GM21619 (cell line): ENCODE data around the gene TBX15.
"Not testable (repeated sequence)": the region's sequence is repeated elsewhere in the genome, so short reads cannot be mapped to it uniquely, and the experiment has no call there.

Experiments
- ATAC-seq: cut with Tn5 transposase; IDR thresholded peaks from one replicate; pipeline ENCODE4 v1.9.1; 2021; ENCODE audit not compliant: unreplicated experiment

Gene TBX15

GRCh38 chr1:118960567-118961136, 27.5 kb downstream of the TBX15 start:
- peak; percentile 2 for ATAC-seq

- ATAC-seq = peak; percentile 84
Observed at GRCh38 chr1:118960026-118960561, 28.0 kb downstream of the TBX15 start.

GRCh38 chr1:118958937-118959631, 29.1 kb downstream of the TBX15 start:
- ATAC-seq = no peak

GRCh38 chr1:118958140-118958539, 30.0 kb downstream of the TBX15 start:
- no peak for ATAC-seq

- not testable (repeated sequence) for ATAC-seq
Observed at GRCh38 chr1:118957579-118957978, 30.6 kb downstream of the TBX15 start.

- no peak for ATAC-seq
Observed at GRCh38 chr1:118954301-118954905, 33.7 kb downstream of the TBX15 start.

- no peak for ATAC-seq
Observed at GRCh38 chr1:118951270-118951936, 36.7 kb downstream of the TBX15 start.

- no peak for ATAC-seq
Observed at GRCh38 chr1:118949315-118949714, 38.8 kb downstream of the TBX15 start.

- no peak for ATAC-seq
Observed at GRCh38 chr1:118948846-118949245, 39.3 kb downstream of the TBX15 start.

- ATAC-seq = no peak
Observed at GRCh38 chr1:118948351-118948750, 39.8 kb downstream of the TBX15 start.

- no peak for ATAC-seq
Observed at GRCh38 chr1:118947790-118948189, 40.4 kb downstream of the TBX15 start.

GRCh38 chr1:118947003-118947765, 41.0 kb downstream of the TBX15 start:
- ATAC-seq = no peak

- ATAC-seq = no peak
Observed at GRCh38 chr1:118945489-118945888, 42.7 kb downstream of the TBX15 start.

- ATAC-seq = no peak
Observed at GRCh38 chr1:118944546-118944945, 43.6 kb downstream of the TBX15 start.

GRCh38 chr1:118944133-118944532, 44.0 kb downstream of the TBX15 start:
- no peak for ATAC-seq

- ATAC-seq = no peak
Observed at GRCh38 chr1:118940957-118941356, 47.2 kb downstream of the TBX15 start.

GRCh38 chr1:118937413-118938072, 50.6 kb downstream of the TBX15 start:
- no peak for ATAC-seq

- no peak for ATAC-seq
Observed at GRCh38 chr1:118934706-118935105, 53.4 kb downstream of the TBX15 start.

- ATAC-seq = no peak
Observed at GRCh38 chr1:118933051-118933781, 54.9 kb downstream of the TBX15 start.

- ATAC-seq = no peak
Observed at GRCh38 chr1:118931876-118932275, 56.3 kb downstream of the TBX15 start.
